ENCODE data around the gene ARHGAP35.
"Not testable (repeated sequence)": the region's sequence is repeated elsewhere in the genome, so short reads cannot be mapped to it uniquely, and the experiment has no call there.

ARHGAP35 gene

DNA sequence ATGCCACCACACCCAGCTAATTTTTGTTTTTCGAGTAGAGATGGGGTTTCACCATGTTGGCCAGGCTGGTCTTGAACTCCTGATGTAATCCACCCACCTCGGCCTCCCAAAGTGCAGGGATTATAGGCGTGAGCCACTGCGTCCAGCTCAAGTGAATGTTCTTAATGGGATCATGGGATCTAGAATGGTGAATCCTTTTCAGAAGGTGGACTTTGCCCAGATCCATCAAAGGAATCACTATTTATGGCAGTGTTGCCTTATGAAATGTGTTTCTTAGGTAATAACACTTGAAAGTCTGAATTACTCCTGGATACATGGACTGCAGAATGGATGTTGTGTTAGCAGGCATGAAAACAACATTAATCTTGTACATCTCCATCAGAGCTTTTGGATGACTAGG is 20.3 kb downstream of the ARHGAP35 start:
- no peak for DNase-seq (ENCODE audit: low read depth)
- TF ChIP-seq, protein P1, sequence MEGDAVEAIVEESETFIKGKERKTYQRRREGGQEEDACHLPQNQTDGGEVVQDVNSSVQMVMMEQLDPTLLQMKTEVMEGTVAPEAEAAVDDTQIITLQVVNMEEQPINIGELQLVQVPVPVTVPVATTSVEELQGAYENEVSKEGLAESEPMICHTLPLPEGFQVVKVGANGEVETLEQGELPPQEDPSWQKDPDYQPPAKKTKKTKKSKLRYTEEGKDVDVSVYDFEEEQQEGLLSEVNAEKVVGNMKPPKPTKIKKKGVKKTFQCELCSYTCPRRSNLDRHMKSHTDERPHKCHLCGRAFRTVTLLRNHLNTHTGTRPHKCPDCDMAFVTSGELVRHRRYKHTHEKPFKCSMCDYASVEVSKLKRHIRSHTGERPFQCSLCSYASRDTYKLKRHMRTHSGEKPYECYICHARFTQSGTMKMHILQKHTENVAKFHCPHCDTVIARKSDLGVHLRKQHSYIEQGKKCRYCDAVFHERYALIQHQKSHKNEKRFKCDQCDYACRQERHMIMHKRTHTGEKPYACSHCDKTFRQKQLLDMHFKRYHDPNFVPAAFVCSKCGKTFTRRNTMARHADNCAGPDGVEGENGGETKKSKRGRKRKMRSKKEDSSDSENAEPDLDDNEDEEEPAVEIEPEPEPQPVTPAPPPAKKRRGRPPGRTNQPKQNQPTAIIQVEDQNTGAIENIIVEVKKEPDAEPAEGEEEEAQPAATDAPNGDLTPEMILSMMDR (IDR thresholded peaks at IDR 0.05; ENCODE audit: control insufficient read depth, extremely low read depth, insufficient read depth): no peak
- no peak overlapping the region for H3K4me3 ChIP-seq (ENCODE audit: low read depth, low read length)

DNA sequence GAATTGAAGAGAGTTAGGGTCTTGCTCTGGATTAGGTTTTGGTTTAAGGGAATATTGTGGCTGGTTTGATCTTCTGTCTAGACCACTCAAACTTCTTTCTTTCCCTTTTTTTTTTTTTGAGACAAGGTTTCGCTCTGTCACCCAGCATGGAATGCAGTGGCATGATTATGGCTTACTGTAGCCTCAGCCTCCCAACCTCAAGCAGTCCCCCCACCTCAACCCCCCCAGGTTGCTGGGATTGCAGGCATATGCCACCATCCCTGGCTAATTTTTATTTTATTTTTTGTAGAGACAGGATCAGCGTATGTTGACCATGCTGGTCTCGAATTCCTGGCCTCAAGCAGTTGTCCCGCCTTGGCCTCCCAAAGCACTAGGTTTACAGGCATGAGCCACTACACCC is 21.2 kb downstream of the ARHGAP35 start:
- DNase-seq (ENCODE audit: low read depth): no peak

DNA sequence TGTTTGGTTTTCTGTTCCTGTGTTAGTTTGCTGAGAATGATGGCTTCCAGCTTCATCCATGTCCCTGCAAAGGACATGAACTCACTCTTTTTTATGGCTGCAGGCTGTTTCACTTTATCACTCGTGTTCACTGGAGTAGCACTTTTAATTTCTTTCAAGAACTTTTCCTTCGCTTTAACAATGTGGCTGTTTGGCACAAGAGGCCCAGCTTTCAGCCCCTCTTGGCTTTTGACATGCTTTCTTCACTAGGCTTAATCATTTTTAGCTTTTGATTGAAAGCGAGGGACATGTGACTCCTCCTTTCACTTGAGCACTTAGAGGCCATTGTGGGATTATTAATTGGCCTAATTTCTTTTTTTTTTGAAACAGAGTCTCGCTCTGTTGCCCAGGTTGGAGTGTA is 22.0 kb downstream of the ARHGAP35 start:
- not testable (repeated sequence) for DNase-seq (ENCODE audit: low read depth)

More for the DNA sequence above, 21.2 kb downstream of the ARHGAP35 start:
- TF ChIP-seq, protein P1 (IDR thresholded peaks at IDR 0.05; ENCODE audit: control insufficient read depth, extremely low read depth, insufficient read depth): no peak
- H3K4me3 ChIP-seq (ENCODE audit: low read depth, low read length): no peak overlapping the region

DNA sequence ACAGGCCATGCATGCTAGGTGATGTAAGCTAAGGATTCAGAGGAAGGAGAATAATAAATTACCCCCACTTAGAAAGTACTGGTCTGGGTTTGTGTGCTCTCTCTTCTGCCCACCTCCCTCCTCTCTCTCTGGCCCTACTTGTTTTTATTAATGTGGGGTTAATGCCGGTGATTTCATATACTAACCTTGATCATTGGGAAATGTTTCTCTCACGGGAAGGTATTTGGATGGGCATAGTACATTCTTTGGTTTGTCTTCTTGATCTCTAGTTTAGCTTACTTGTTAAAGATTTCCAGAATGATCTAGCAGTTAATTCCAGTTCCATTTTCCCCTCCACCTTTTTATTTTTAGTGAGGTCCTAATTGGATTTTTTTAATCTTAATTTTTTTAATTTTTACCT is 24.6 kb downstream of the ARHGAP35 start:
- H3K4me3 ChIP-seq (ENCODE audit: low read depth, low read length): no peak overlapping the region
- DNase-seq (ENCODE audit: low read depth): no peak
- TF ChIP-seq, protein P1 (IDR thresholded peaks at IDR 0.05; ENCODE audit: control insufficient read depth, extremely low read depth, insufficient read depth): no peak

More for the DNA sequence above, 22.0 kb downstream of the ARHGAP35 start:
- H3K4me3 ChIP-seq (ENCODE audit: low read depth, low read length): not testable (repeated sequence)

DNA sequence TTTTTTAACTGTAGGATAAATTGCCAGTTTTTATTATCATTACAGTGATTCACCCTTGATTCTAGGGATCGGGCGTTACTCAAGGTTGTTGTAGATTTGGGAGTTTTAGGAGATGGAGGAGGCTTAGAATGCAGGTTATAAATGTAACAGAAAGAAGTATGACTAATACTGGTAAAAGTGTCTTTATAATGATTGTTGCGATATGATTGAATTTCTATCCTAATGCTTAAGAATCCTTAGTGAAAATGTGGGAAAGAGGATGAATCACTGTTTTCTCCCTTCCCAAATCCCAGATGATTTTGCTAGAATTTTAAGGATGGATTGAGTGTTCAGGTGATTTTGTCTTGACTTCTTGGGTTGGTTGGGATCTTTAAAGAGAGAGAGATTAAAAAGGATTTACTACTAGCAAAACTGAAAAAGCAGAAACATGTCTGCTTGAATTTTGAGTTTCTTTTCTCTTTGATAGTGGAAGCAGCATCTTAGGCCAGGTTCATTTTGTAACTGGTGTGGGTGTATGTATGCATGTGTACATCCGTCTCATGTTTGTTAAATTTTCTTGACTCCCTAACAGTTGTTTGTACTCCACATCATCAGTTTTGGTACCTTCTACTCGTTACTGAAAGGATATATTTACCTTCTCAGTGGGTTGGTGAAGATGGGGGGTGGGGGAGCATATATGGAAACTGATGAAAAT is 25.9 kb downstream of the ARHGAP35 start:
- TF ChIP-seq, protein P1 (IDR thresholded peaks at IDR 0.05; ENCODE audit: control insufficient read depth, extremely low read depth, insufficient read depth): no peak
- H3K4me3 ChIP-seq (ENCODE audit: low read depth, low read length): no peak overlapping the region
- DNase-seq (ENCODE audit: low read depth): no peak

DNA sequence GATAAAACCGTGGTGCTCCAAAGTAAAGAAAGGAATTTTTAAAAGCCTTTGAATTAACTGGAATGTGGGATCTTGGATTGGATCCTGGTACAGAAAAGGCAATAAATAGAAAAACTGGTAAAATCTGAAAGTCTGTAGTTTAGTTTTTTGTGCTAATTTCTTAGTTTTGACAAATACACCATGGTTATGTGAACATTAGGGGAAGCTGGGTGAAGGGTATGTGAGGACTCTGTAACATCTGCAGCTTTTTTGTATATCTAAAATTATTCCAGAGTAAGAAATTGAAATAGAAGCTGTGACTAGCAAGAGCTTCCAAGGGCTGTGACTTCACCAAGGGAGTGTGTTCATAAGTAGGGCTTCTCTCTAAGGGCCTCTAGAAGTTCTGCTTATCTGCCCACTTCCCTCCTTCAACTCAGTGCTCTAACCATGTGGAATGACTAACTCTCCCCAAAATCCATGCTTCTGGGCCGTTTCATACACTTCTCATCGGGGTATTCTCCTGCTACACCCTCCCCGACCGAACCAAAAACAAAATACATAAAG is 26.5 kb downstream of the ARHGAP35 start:
- no peak for DNase-seq (ENCODE audit: low read depth)
- H3K4me3 ChIP-seq (ENCODE audit: low read depth, low read length): no peak overlapping the region
- TF ChIP-seq, protein P1 (IDR thresholded peaks at IDR 0.05; ENCODE audit: control insufficient read depth, extremely low read depth, insufficient read depth): no peak

DNA sequence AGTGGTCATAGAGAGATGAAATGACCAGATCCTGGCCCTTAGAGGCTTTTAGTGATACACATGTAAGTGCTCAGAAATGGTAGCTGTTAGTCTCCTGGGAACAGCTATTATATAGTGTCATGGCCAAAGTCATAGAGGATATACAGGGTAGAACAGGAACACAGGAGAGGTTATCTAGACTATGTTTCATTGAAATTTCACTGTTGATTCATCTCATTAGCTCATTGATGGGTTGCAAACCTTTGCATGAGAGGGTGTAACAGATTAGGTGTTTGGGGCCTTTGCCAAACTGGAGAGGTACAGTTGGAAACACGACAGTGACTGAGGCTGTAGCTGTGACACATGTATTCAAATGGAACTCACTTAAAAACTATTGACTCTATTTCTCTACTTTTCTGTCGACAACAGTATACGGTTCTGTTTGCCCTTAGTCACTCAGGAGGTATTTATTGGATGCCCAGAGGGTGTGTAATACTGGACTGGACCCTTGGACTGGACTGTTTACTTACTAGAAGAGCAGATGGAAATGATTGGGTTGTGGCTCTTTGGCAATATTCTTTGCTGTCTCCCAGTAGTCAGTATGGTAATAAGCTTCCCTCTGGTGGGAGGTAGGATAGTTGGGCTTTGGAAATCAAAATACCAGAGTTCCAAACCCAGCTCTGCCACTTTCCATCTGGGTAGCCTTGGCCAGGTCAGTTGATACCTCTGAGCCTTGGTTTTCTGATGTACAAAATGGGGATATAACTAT is 29.8 kb downstream of the ARHGAP35 start:
- TF ChIP-seq, protein P1 (IDR thresholded peaks at IDR 0.05; ENCODE audit: control insufficient read depth, extremely low read depth, insufficient read depth): no peak
- no peak overlapping the region for H3K4me3 ChIP-seq (ENCODE audit: low read depth, low read length)
- no peak for DNase-seq (ENCODE audit: low read depth)

All from LNCaP clone FGC (cell line).